ENCODE measurements around the gene AHDC1. TPM values are rescaled to one million over a fixed set of nuclear protein-coding genes. Genes with fewer than 3 reads are reported as not detected.
A peak's percentile ranks its signal among the peaks of the same experiment; 100 is the strongest.

AHDC1 gene
- polyA plus RNA-seq, 1 donor (not counting 4 experiments of a cell fraction or from before 2014, with no cell fraction given): 4.2 TPM

GRCh38 chr1:27506703-27507102, 97.2 kb downstream of the AHDC1 start:
- FAIRE-seq (no peak), DNase-seq (ENCODE audit: low read depth, low spot score) (no peak)
- Histone ChIP-seq H3K9me1 (ENCODE audit: control insufficient read depth, extremely low read depth, insufficient read depth, low read length) (no peaks in the 10 kb centered on the region), H3K9me3 (ENCODE audit: control insufficient read depth, low read depth, low read length) (no peaks in the 10 kb centered on the region), H4K20me1 (ENCODE audit: control insufficient read depth, extremely low read depth, insufficient read depth, low read length) (no peaks in the 10 kb centered on the region), H3K4me1 (ENCODE audit: control insufficient read depth, extremely low read depth, insufficient read depth, low read length) (peaks cover 27% of the 10 kb centered on the region), H3K4me3 (ENCODE audit: control insufficient read depth in 2 of 3, extremely low read depth in 1 of 3, insufficient read depth in 2 of 3, low read depth in 1 of 3, low read length in 3 of 3) (no peak overlapping the region), H3K36me3 (ENCODE audit: control insufficient read depth in 2 of 2, extremely low read depth in 1 of 2, insufficient read depth in 2 of 2, low read length in 2 of 2) (no peaks in the 10 kb centered on the region), H3K9ac (ENCODE audit: control insufficient read depth, extremely low read depth, insufficient read depth, low read length) (no peak overlapping the region), H3K79me2 (ENCODE audit: control insufficient read depth, insufficient read depth, low read length) (no peaks in the 10 kb centered on the region), H2AFZ (ENCODE audit: control insufficient read depth, low read length) (no peak overlapping the region), H3K27me3 (ENCODE audit: control insufficient read depth, extremely low read depth, insufficient read depth, low read length) (no peaks in the 10 kb centered on the region), H3K27ac (ENCODE audit: control insufficient read depth, insufficient read depth, low read length) (no peak overlapping the region), H3K4me2 (ENCODE audit: control insufficient read depth, extremely low read depth, insufficient read depth, low read depth, low read length) (no peak overlapping the region)
- dilution Hi-C loops (cut with MboI; ENCODE audit: extremely low pct_ligation_motif_present, low sequenced_read_pairs): no loop called here
- TF ChIP-seq CTCF (optimal IDR thresholded peaks at IDR 0.05 in 1 of 3, IDR thresholded peaks at IDR 0.05 in 1 of 3, conservative IDR thresholded peaks at IDR 0.05 in 1 of 3; ENCODE audit: extremely low read depth in 1 of 3, insufficient read depth in 2 of 3, low read length in 3 of 3) (no peak), EZH2 (IDR thresholded peaks at IDR 0.05; ENCODE audit: low read length) (no peak)

GRCh38 chr1:27505420-27505680, 98.6 kb downstream of the AHDC1 start:
- Histone ChIP-seq H3K79me2 (ENCODE audit: control insufficient read depth, insufficient read depth, low read length) (no peaks in the 10 kb centered on the region), H2AFZ (ENCODE audit: control insufficient read depth, low read length) (peak overlapping the region; percentile 78), H3K36me3 (ENCODE audit: control insufficient read depth in 2 of 2, extremely low read depth in 1 of 2, insufficient read depth in 2 of 2, low read length in 2 of 2) (no peaks in the 10 kb centered on the region), H3K9me1 (ENCODE audit: control insufficient read depth, extremely low read depth, insufficient read depth, low read length) (no peaks in the 10 kb centered on the region), H4K20me1 (ENCODE audit: control insufficient read depth, extremely low read depth, insufficient read depth, low read length) (no peaks in the 10 kb centered on the region), H3K4me2 (ENCODE audit: control insufficient read depth, extremely low read depth, insufficient read depth, low read depth, low read length) (no peak overlapping the region), H3K4me3 (ENCODE audit: control insufficient read depth in 2 of 3, extremely low read depth in 1 of 3, insufficient read depth in 2 of 3, low read depth in 1 of 3, low read length in 3 of 3) (no peak overlapping the region), H3K27me3 (ENCODE audit: control insufficient read depth, extremely low read depth, insufficient read depth, low read length) (no peaks in the 10 kb centered on the region), H3K4me1 (ENCODE audit: control insufficient read depth, extremely low read depth, insufficient read depth, low read length) (peaks cover 27% of the 10 kb centered on the region), H3K27ac (ENCODE audit: control insufficient read depth, insufficient read depth, low read length) (peak overlapping the region; percentile 70), H3K9me3 (ENCODE audit: control insufficient read depth, low read depth, low read length) (no peaks in the 10 kb centered on the region), H3K9ac (ENCODE audit: control insufficient read depth, extremely low read depth, insufficient read depth, low read length) (peak overlapping the region; percentile 69)
- no peak for TF ChIP-seq EZH2 (IDR thresholded peaks at IDR 0.05; ENCODE audit: low read length)
- no peak for TF ChIP-seq CTCF (optimal IDR thresholded peaks at IDR 0.05 in 1 of 3, IDR thresholded peaks at IDR 0.05 in 1 of 3, conservative IDR thresholded peaks at IDR 0.05 in 1 of 3; ENCODE audit: extremely low read depth in 1 of 3, insufficient read depth in 2 of 3, low read length in 3 of 3)
- FAIRE-seq: no peak
- no peak for DNase-seq (ENCODE audit: low read depth, low spot score)
- dilution Hi-C loops (cut with MboI; ENCODE audit: extremely low pct_ligation_motif_present, low sequenced_read_pairs): no loop called here
